Loucy (cell line): ENCODE data around the gene LDLRAD4.

Experiments
- H2AFZ ChIP-seq: fragments of 200-600 bp; sonication (generic); 2 replicates; pipeline ENCODE4 v1.6.0; 2016; ENCODE audit warnings: antibody characterized with exemption, mild to moderate bottlenecking, low read length, moderate library complexity
- H3F3A ChIP-seq: fragments of 200-600 bp; 2 replicates; pipeline ENCODE4 v1.6.0; 2016; ENCODE audit warnings: antibody characterized with exemption, low read depth, mild to moderate bottlenecking
- H3K27me3 ChIP-seq: fragments of 200-600 bp; sonication (generic); 2 replicates; pipeline ENCODE4 v1.6.1; 2014; ENCODE audit warnings: low read length, mild to moderate bottlenecking; ENCODE audit not compliant: insufficient read depth, poor library complexity, severe bottlenecking
- H3K36me3 ChIP-seq: fragments of 200-600 bp; sonication (generic); 2 replicates; pipeline ENCODE4 v1.6.1; 2016; ENCODE audit warnings: low read length; ENCODE audit not compliant: insufficient read depth
- H3K4me1 ChIP-seq: fragments of 200-600 bp; sonication (generic); 2 replicates; pipeline ENCODE4 v1.5.1; 2014; ENCODE audit warnings: low read length, mild to moderate bottlenecking; ENCODE audit not compliant: insufficient read depth, poor library complexity, severe bottlenecking
- H3K4me2 ChIP-seq: fragments of 200-600 bp; sonication (generic); 2 replicates; pipeline ENCODE4 v1.6.0; 2014; ENCODE audit warnings: antibody characterized with exemption, low read length, low read depth, mild to moderate bottlenecking; ENCODE audit not compliant: poor library complexity, severe bottlenecking
- H3K4me3 ChIP-seq: fragments of 200-600 bp; sonication (generic); 2 replicates; pipeline ENCODE4 v1.5.1; 2014; ENCODE audit warnings: low read length, mild to moderate bottlenecking, mixed read lengths; ENCODE audit not compliant: poor library complexity, severe bottlenecking
- H3K79me2 ChIP-seq: fragments of 200-600 bp; sonication (generic); 2 replicates; pipeline ENCODE4 v1.6.1; 2014; ENCODE audit warnings: low read length; ENCODE audit not compliant: insufficient read depth
- H3K9ac ChIP-seq: fragments of 200-600 bp; sonication (generic); 2 replicates; pipeline ENCODE4 v1.6.0; 2014; ENCODE audit warnings: mild to moderate bottlenecking, low read depth, low read length, moderate library complexity; ENCODE audit not compliant: poor library complexity, severe bottlenecking
- H3K9me2 ChIP-seq: fragments of 200-600 bp; sonication (generic); replicated peaks from 2 replicates; pipeline ENCODE4 v1.6.1; 2016; ENCODE audit warnings: low read depth, low read length, mixed read lengths
- H3K9me3 ChIP-seq: fragments of 200-600 bp; sonication (generic); 2 replicates; pipeline ENCODE4 v1.6.1; 2014; ENCODE audit warnings: mild to moderate bottlenecking, antibody characterized with exemption, low read length, low read depth; ENCODE audit not compliant: insufficient read depth
- H4K20me1 ChIP-seq: fragments of 200-600 bp; sonication (generic); 2 replicates; pipeline ENCODE4 v1.6.0; 2014; ENCODE audit warnings: antibody characterized with exemption, low read length, mild to moderate bottlenecking; ENCODE audit not compliant: insufficient read depth, poor library complexity, severe bottlenecking
- CTCF ChIP-seq: fragments of 200-600 bp; sonication (generic); conservative IDR thresholded peaks from 2 replicates; pipeline ENCODE4 v1.5.1; 2014; ENCODE audit warnings: mild to moderate bottlenecking, antibody characterized with exemption, low read length
- EZH2phosphoT487 ChIP-seq: fragments of 200-600 bp; IDR thresholded peaks from 2 replicates; pipeline ENCODE4 v1.6.1; 2018; ENCODE audit warnings: antibody characterized with exemption, mild to moderate bottlenecking, moderate library complexity, borderline replicate concordance

LDLRAD4 gene

GRCh38 chr18:13582178-13582670, 363.7 kb downstream of the LDLRAD4 start:
- H3K27me3 ChIP-seq, result no peaks in the 10 kb centered on the region

GRCh38 chr18:13583576-13584550, 365.3 kb downstream of the LDLRAD4 start:
- Histone ChIP-seq H3K9me2 (no peaks in the 10 kb centered on the region), H3K4me3 (no peak overlapping the region), H3K27me3 (no peaks in the 10 kb centered on the region), H3K9me3 (no peaks in the 10 kb centered on the region), H3K36me3 (peaks cover 4% of the 10 kb centered on the region; the same call in 1 of the 2 replicates), H3K79me2 (peaks cover 28% of the 10 kb centered on the region), H4K20me1 (no peaks in the 10 kb centered on the region), H3K4me1 (peaks cover 19% of the 10 kb centered on the region), H3F3A (no peaks in the 10 kb centered on the region), H2AFZ (no peak overlapping the region), H3K4me2 (no peak overlapping the region), H3K9ac (no peak overlapping the region)
- TF ChIP-seq CTCF (no peak), EZH2phosphoT487 (no peak)

More at GRCh38 chr18:13582178-13582670, 363.7 kb downstream of the LDLRAD4 start:
- H3K79me2 ChIP-seq, result peaks cover 28% of the 10 kb centered on the region
- H3K4me2 ChIP-seq, result no peak overlapping the region
- no peaks in the 10 kb centered on the region for H3K9me3 ChIP-seq
- no peaks in the 10 kb centered on the region for H3F3A ChIP-seq
- H3K36me3 ChIP-seq, result peaks cover 4% of the 10 kb centered on the region; the same call in 1 of the 2 replicates
- no peak for TF ChIP-seq EZH2phosphoT487
- no peak for TF ChIP-seq CTCF
- no peaks in the 10 kb centered on the region for H3K9me2 ChIP-seq
- H4K20me1 ChIP-seq, result no peaks in the 10 kb centered on the region
- H3K4me3 ChIP-seq, result no peak overlapping the region
- H3K9ac ChIP-seq, result no peak overlapping the region
- H3K4me1 ChIP-seq, result peaks cover 21% of the 10 kb centered on the region
- H2AFZ ChIP-seq, result no peak overlapping the region

GRCh38 chr18:13584825-13585224, 366.3 kb downstream of the LDLRAD4 start:
- Histone ChIP-seq H4K20me1 (no peaks in the 10 kb centered on the region), H3K79me2 (peaks cover 30% of the 10 kb centered on the region), H2AFZ (no peak overlapping the region), H3K27me3 (no peaks in the 10 kb centered on the region), H3K9ac (no peak overlapping the region), H3K9me3 (no peaks in the 10 kb centered on the region), H3K9me2 (no peaks in the 10 kb centered on the region), H3K4me1 (peaks cover 11% of the 10 kb centered on the region), H3K36me3 (peaks cover 4% of the 10 kb centered on the region; the same call in 1 of the 2 replicates), H3K4me2 (no peak overlapping the region), H3F3A (no peaks in the 10 kb centered on the region), H3K4me3 (no peak overlapping the region)
- TF ChIP-seq EZH2phosphoT487 (no peak), CTCF (no peak)
